ENCODE data around the gene POLR1A.

The POLR1A gene

GRCh38 chr2:86105252-86105968 lies at the start of gene POLR1A:
Gene POLR1A (minus strand): TSS chr2:86105886. CDS start chr2:86105776, 110 bp downstream.
- peak; percentile 88 for DNase-seq (ENCODE audit: low spot score)

- DNase-seq (ENCODE audit: low spot score), result no peak
Measured at GRCh38 chr2:86150502-86150901, 44.8 kb upstream of the POLR1A start.

GRCh38 chr2:86147793-86148192 lies 42.1 kb upstream of the POLR1A start:
- no peak for DNase-seq (ENCODE audit: low spot score)

- no peak for DNase-seq (ENCODE audit: low spot score)
Measured at GRCh38 chr2:86143926-86144685, 38.4 kb upstream of the POLR1A start.

GRCh38 chr2:86143307-86143706 lies 37.6 kb upstream of the POLR1A start:
- no peak for DNase-seq (ENCODE audit: low spot score)

GRCh38 chr2:86142436-86143257 lies 37.0 kb upstream of the POLR1A start:
- no peak for DNase-seq (ENCODE audit: low spot score)

GRCh38 chr2:86140969-86141392 lies 35.3 kb upstream of the POLR1A start:
- no peak for DNase-seq (ENCODE audit: low spot score)

- DNase-seq (ENCODE audit: low spot score), result no peak
Measured at GRCh38 chr2:86139981-86140380, 34.3 kb upstream of the POLR1A start.

GRCh38 chr2:86138736-86139625 lies 33.3 kb upstream of the POLR1A start:
- no peak for DNase-seq (ENCODE audit: low spot score)

- no peak for DNase-seq (ENCODE audit: low spot score)
Measured at GRCh38 chr2:86136141-86136540, 30.5 kb upstream of the POLR1A start.

GRCh38 chr2:86135653-86136052 lies 30.0 kb upstream of the POLR1A start:
- no peak for DNase-seq (ENCODE audit: low spot score)

GRCh38 chr2:86134709-86135108 lies 29.0 kb upstream of the POLR1A start:
- DNase-seq (ENCODE audit: low spot score), result no peak

GRCh38 chr2:86124683-86125082 lies 19.0 kb upstream of the POLR1A start:
- DNase-seq (ENCODE audit: low spot score), result no peak

GRCh38 chr2:86123328-86123925 lies 17.7 kb upstream of the POLR1A start:
- no peak for DNase-seq (ENCODE audit: low spot score)

GRCh38 chr2:86118130-86118529 lies 12.4 kb upstream of the POLR1A start:
- no peak for DNase-seq (ENCODE audit: low spot score)

- DNase-seq (ENCODE audit: low spot score), result no peak
Measured at GRCh38 chr2:86107031-86107430, 1.3 kb upstream of the POLR1A start.

- peak; percentile 95 for DNase-seq (ENCODE audit: low spot score)
Measured at GRCh38 chr2:86105969-86106945, 571 bp upstream of the POLR1A start, which contains the start of gene PTCD3. Gene PTCD3 (plus strand): TSS chr2:86106235. CDS start chr2:86106248, 13 bp downstream.

- DNase-seq (ENCODE audit: low spot score), result no peak
Measured at GRCh38 chr2:86102157-86102556, 3.5 kb downstream of the POLR1A start.

- no peak for DNase-seq (ENCODE audit: low spot score)
Measured at GRCh38 chr2:86097913-86098312, 7.8 kb downstream of the POLR1A start.

Measured in AG08395 (cell line).